ENCODE results near the gene GBX1.

Gene GBX1

DNA sequence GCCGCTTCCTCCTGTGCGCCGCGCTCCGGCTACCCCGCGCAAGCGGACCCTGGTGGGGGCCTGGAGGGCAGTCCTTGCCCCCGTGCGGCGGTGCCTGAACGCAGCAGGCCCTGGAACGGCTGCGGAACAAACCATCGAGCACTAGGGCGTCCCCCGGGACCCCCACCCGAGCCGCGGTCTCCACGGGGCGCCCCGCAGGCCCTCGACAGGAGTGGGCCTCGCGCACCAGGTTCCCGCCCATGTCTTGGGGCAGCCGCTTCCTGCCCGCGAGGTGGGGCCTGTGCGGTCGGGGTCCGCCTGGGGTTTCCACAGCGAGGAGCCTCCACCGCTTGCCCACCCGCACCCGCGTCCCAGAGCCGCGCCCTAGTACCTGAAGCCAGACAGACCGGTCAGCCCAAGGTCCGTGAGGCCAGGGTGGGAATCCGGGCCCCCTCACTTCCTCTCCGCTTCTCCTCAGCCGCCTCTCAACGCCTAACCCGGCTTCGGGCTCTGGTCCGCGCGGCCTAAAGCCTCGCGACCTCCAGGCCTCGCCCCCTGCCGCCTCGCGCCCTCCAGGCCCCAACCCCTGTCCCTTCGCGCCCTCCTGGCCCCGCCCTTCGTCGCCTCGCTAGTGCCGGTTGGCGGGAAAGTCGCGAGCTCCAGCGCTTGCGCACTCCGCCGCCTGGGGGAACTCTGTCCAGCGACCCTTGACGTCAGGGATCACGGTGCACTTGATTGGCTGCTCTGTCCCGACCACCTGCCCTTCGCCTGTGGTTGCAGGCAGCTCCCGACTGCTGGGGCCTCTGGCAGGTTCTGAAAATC is 7.0 kb upstream of the GBX1 start:
- peak; percentile 31 for DNase-seq (ENCODE audit: low read depth)
- no peak overlapping the region for H3K4me3 ChIP-seq (replicated peaks; ENCODE audit: low read depth, low read length)
- TF ChIP-seq, protein P1, sequence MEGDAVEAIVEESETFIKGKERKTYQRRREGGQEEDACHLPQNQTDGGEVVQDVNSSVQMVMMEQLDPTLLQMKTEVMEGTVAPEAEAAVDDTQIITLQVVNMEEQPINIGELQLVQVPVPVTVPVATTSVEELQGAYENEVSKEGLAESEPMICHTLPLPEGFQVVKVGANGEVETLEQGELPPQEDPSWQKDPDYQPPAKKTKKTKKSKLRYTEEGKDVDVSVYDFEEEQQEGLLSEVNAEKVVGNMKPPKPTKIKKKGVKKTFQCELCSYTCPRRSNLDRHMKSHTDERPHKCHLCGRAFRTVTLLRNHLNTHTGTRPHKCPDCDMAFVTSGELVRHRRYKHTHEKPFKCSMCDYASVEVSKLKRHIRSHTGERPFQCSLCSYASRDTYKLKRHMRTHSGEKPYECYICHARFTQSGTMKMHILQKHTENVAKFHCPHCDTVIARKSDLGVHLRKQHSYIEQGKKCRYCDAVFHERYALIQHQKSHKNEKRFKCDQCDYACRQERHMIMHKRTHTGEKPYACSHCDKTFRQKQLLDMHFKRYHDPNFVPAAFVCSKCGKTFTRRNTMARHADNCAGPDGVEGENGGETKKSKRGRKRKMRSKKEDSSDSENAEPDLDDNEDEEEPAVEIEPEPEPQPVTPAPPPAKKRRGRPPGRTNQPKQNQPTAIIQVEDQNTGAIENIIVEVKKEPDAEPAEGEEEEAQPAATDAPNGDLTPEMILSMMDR (IDR thresholded peaks at IDR 0.05; ENCODE audit: low read length, missing control alignments) = no peak

DNA sequence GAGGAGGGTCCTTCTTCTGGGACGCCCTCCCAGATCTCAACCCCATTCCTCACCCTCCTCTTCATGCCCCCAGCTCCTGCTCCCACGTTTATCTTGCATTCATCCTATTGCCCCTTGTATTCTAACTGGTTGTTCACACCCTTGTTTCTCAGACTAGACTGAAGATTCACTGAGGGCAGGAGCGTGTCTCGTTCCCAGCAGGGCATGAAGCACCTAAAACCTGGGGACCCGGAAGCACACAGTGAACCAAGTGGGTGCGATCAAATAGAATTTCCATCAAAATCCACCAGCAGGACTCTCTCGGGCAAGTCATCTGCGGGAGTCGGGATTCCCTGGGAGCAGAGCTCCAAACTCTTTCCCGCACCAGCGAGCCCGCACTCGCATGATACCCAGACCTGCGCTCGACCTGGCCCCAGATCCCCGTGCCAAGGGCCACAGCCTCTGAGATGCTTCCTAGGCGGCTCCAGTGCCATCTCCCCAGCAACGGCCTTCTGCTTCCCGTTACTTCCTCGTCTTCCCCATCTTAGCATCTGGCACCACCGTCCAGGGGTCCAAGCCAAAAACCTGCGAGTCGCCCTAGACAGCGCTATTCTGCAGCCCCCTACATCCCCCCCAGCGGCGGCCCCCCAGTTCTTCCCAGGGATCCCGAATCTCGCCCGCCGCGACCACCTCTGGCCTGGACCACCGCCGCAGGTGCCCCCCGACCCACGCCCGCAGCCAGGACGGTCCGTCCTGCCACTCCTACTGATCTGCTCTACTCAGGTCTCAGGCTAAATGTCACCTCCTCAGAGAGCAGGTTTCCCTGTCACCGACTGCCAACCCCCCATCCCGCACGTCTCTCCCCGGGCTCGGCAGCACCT is 6.1 kb upstream of the GBX1 start:
- DNase-seq (ENCODE audit: low read depth) = no peak
- TF ChIP-seq, protein P1 (IDR thresholded peaks at IDR 0.05; ENCODE audit: low read length, missing control alignments) = no peak
- no peak overlapping the region for H3K4me3 ChIP-seq (replicated peaks; ENCODE audit: low read depth, low read length)

DNA sequence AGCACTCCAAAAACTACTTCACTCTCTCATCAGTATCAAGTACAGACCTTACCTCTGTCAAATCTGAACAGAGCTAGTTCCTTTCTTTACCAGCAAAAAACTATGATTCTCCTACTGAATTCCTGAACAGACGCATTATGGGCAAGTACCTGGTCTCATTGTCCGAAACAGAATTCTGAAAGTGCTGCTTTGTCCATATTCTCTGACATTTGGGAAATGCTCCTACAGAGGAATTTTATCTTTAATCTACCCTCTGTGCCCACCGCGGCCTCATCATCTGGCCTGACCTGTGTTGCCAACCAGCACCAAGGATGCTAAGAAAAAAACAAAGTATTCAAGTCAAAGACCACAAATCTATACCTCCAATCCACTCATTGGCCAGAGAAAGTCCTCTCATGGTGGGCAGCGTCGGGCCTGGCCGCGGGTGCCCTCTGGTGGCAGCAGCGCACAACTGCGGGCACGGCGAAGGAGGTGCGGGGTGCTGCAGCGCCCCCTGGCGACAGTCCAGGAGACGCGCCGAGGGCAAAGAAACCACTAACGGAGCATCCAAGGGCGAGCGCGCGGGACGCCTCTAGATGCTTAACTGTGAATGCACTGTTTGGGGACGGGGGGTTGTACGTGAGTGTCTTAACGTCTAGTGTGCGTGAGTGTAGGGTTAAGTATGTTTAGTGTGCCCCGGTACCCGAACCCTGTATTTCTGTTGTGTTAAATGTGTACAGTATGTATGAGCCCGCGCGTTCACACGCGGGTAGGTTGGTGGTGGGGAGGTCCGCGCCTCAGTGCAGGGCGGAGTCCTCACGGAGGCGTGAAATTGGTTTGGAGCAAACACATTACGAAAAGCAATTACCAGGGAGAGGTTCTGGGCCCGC is 5.0 kb upstream of the GBX1 start:
- TF ChIP-seq, protein P1 (IDR thresholded peaks at IDR 0.05; ENCODE audit: low read length, missing control alignments) = no peak
- peak; percentile 68 for DNase-seq (ENCODE audit: low read depth)
- no peak overlapping the region for H3K4me3 ChIP-seq (replicated peaks; ENCODE audit: low read depth, low read length)

- TF ChIP-seq, protein P1 (IDR thresholded peaks at IDR 0.05; ENCODE audit: low read length, missing control alignments) = no peak
- H3K4me3 ChIP-seq (replicated peaks; ENCODE audit: low read depth, low read length) = no peak overlapping the region
- no peak for DNase-seq (ENCODE audit: low read depth)
Measured at GRCh38 chr7:151168787-151169162, 1.3 kb upstream of the GBX1 start.

- no peak for DNase-seq (ENCODE audit: low read depth)
- H3K4me3 ChIP-seq (replicated peaks; ENCODE audit: low read depth, low read length) = no peak overlapping the region
- TF ChIP-seq, protein P1 (IDR thresholded peaks at IDR 0.05; ENCODE audit: low read length, missing control alignments) = peak; percentile 30
Measured at GRCh38 chr7:151168003-151168786, 701 bp upstream of the GBX1 start.

DNA sequence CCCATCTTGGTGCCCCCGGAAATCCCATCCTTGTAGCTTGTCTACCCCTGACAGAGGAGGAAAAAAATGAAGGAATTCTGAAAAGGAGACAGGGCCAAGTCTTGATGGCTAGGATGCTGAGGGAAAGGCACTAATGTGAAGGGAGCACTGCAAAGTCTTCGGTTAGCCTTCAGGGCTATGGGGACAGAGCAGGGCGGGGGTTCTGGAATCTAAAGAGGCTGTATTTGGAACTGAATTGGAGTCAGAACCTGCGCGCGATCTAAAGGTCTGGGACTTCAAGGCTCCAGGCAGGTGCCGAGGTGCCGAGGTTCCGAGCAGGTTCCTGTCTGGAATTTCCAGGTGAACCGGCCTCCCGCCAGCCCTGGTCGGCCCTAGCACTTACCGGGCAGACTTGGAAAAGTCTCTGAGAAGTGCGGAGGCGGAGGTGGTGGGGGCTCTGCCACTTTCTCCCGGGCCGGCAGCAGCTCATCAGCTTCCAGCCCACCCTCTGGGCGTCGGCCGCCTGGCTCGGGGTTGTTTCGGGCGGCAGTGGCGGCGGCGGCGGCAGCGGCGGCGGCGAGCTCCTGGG is 781 bp downstream of the GBX1 start:
- H3K4me3 ChIP-seq (replicated peaks; ENCODE audit: low read depth, low read length) = no peak overlapping the region
- TF ChIP-seq, protein P1 (IDR thresholded peaks at IDR 0.05; ENCODE audit: low read length, missing control alignments) = no peak
- no peak for DNase-seq (ENCODE audit: low read depth)
